Inferior parietal cortex (tissue), 1 donor: Measurements from ENCODE around the gene ABL2.
A peak's percentile ranks its signal among the peaks of the same experiment; 100 is the strongest.
"Not testable (repeated sequence)": the region's sequence is repeated elsewhere in the genome, so short reads cannot be mapped to it uniquely, and the experiment has no call there.

Experiments
- DNase-seq: peaks from one replicate; pipeline ENCODE4 v3.0.0-alpha.2; 2016; ENCODE audit errors: extremely low spot score

Gene ABL2

GRCh38 chr1:179135707-179136106 is 93.8 kb downstream of the ABL2 start:
- DNase-seq = not testable (repeated sequence)

DNA sequence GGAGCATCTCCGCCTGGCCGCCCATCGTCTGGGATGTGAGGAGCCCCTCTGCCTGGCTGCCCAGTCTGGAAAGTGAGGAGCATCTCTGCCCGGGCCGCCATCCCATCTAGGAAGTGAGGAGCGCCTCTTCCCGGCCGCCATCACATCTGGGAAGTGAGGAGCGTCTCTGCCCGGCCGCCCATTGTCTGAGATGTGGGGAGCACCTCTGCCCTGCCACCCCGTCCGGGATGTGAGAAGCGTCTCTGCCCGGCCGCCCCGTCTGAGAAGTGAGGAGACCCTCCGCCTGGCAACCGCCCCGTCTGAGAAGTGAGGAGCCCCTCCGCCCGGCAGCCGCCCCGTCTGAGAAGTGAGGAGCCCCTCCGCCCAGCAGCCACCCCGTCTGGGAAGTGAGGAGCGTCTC is 94.3 kb downstream of the ABL2 start:
- DNase-seq = not testable (repeated sequence)

DNA sequence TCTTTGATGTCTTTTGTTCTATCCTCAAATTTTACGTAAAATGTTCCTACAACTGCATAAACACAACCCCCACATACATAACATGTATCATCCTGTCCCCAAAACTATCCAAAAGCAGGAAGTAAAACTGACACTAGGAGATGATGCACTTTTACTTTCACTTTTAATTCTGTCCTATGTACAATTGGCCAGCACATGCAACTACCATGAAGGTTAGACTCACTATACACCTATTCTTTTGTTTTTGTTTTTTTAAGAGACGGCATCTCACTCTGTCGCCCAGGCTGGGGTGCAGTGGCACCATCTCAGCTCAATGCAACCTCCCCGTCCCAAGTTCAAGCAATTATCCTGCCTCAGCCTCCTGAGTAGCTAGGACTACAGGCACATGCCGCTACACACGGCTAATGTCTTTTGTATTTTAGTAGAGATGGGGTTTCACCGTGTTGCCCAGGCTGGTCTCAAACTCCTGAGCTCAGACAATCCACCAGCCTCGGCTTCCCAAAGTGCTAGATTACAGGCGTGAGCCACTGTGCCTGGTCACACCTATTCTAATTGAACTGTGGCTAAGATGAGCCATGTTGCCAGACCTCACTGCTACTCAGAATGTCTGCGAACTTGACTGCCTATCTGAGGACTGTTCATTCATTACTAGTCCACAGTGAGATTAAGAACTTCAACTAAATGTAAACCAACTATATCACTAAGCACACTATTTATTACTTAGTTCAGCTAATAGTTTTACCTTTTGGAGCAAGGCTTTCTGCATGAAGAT is 99.6 kb downstream of the ABL2 start:
- no peak for DNase-seq

DNA sequence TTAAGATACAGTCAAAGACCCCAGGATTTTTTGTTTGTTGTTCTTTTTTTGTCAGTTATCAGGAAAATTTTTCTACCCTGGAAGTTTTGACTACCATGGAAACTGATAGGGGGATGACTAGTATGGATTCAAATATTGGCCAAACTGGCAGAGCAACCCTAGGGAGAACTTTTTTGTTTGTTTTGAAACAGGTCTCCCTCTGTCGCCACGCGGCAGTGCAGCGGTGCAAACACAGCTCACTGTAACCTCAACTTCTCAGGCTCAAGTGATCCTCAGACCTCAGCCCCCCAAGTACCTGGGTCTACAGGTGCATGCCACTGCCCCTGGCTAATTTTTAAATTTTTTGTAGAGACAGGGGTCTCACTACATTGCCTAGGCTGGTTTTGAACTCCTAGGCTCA is 101.0 kb downstream of the ABL2 start:
- no peak for DNase-seq

DNA sequence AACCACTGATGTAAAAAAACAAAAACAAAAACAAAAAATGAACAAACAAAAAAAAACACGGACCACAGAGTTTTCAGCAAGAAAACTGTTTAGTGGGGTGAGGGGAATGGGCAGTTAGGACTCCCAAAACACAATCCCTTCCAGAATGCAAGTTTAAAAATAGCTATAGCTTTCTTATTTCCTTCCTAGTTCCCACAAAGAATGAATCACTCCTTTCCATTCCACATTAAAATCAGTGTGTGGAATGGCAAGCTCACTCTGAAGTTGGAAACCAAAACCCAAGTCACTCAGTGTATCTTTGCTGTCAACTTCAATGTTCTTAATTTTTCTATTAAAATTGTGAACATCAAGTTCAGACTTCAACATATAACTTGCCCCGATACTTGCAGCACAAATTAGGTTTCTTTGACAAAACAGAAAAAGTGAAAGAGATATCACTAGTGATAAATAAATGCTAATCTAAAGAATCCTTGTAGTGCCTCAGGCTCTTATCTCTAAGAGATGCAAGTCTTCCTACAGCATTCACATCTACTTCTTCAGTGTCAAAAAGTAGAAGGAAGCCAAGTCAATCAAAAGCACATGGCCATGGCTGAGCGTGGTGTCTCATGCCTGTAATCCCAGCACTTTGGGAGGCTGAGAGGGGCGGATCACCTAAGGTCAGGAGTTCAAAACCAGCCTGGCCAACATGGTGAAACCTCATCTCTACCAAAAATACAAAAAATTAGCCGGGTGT is 102.1 kb downstream of the ABL2 start:
- DNase-seq = no peak

DNA sequence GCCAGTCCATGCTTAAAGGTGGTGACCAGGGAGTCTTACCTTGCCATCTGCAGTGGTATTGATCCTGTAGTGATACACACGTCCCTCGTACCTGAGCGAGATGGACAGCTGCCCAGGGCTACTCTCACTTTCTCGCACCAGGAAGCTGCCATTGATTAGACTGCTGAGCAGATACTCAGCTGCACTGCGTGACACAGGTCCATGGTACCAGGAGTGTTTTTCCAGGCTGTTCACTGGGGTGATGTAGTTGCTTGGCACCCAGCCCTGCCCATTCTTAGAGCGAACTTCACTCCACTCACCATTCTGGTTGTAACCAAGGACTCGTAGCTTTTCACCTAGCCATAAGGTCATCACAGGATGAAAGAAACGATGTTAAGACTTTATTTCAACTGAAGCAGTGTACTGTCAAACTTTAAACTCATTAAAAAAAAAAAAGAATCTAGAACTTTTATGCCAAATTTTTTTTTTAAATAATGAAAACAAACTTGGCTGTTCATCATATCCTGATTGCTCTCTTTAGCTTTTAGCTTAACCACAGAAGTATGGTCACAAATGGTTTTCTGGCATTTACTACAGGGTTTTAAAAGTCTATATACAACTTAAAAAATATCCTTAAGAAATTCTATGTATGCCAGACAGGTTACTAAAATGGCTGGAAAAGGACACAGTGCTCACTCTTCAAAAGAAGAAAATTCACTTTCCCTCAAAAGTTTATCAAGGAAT is 103.0 kb downstream of the ABL2 start:
- DNase-seq = no peak

- DNase-seq = no peak
Measured at GRCh38 chr1:179124873-179125272, 104.6 kb downstream of the ABL2 start.

DNA sequence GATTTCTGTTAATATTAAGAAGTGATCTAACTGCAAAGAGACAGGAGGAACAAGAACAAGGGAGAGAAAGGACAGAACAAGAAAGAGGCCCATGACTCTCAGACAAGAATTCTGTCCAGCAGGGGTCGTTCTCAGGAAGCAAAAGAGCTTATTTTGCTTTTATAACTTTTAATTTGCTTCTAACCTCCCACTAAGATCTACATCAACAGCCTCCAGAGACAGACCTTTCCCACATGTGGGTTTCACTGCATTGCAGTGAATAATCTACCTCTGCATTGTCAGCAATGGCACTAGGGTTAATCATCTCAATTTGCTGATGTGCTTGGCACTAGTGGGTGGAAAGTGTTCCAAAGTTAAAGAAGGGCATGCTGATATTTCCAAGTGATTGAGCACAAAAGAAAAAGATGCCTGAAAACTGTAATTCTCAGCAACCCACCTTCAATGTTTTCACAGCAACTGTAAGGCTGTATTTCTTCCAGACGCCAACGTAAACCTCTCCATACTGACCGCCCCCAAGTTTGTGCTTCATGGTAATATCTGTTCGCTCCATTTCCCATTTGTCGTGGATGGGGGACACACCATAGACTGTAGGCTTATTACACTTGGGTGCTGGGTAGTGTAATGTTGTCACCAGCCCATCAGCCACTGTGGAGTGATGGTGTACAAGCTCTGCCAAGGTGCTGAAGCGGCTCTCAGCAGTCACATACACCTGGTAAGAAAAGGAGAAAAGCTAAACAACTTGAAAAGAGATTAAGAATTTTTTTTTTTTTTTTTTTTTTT is 108.1 kb downstream of the ABL2 start:
- DNase-seq = peak; percentile 75

GRCh38 chr1:179120736-179121135 is 108.7 kb downstream of the ABL2 start:
- DNase-seq = no peak

- no peak for DNase-seq
Measured at GRCh38 chr1:179119513-179119912, 110.0 kb downstream of the ABL2 start.

DNA sequence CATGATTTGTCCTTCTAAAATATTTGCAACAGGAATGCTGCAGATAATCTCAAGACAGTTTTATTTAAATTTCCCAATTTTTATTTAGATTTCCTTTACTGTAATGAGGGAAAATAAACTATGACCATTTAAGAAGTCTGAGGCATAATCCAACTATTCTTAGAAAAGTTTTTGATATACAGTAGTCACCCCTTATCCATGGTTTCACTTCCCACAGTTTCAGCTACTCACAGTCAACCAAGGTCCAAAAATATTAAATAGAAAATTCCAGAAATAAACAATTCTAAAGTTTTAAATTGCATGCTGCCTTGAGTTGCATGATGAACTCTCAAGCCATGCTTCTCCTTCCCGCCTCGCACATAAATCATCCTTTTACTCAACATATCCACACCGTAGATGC is 114.3 kb downstream of the ABL2 start:
- DNase-seq = no peak

GRCh38 chr1:179108644-179109043 is 120.8 kb downstream of the ABL2 start:
- no peak for DNase-seq

DNA sequence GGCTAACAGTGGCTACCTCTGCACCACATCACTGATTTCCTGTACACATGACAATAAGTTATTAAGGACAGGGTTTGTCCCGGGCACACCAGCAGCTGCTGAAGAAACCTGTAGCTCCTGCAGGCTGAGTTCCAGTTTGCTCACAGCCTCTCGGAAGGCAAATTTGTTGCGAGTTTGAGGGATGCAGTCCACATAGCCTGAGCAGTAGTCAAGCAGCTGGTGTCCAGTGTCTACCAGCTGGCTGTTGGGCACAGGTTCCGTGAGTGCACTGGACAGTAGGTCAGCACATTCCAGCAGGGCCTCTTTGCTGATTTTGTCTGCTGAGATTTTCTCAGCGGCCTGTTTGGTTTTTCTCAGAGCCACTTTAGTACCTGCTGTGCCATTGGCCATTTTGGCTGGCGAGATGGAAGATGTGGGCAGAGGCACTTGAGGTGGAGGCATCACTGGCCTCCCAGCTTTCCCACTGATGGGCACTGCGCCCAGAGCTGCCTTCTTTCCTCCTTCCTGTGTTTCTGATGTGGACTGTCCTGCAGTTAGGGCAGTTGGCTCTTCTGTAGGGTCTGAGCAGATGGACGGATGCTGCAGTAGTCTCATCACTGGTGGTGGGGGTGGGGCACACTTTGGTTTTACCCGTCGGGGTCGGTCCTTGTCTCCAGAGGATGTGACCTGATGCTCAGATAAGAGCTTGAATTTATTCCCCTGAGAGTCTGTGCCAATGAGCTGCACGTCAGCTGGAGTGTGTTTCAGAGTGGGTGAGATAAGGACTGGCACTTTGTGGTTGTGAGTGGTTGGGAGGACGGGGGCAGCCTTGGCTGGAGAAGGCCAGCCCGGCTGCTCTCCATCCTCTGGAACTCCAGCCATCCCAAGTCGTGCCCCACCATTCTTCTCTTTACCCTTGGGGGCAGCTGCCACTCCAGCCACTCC is 121.5 kb downstream of the ABL2 start:
- DNase-seq = no peak

- DNase-seq = no peak
Measured at GRCh38 chr1:179105393-179105792, 124.1 kb downstream of the ABL2 start.

DNA sequence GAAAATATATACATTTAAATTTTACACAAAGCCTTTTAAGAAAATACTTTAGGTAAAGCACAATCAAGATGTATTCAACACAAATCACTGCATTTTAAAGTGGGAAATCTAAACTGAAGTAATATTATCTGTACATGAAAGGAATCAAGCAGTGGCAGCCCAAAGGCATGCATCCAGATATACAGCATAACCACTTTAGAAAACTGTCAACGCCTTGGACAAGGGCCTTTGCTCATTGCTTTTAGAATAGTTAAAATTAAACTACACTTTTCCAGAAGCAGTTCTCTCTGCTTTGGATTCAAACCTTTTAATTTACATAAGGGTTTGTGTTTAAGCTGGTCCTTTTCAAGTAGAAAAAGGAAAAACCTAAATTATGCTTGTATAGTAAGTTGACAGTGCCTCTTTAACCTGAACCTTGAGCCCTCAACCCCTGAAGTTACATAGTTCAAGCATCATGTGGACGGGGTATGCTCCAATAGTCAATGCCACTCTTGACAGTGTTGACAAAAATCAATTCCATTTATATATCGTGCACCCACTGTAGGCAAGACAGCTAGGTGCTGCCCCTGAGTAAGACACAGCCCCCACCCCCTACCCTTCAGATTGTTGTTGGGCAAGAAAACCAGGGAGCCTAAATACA is 124.7 kb downstream of the ABL2 start:
- no peak for DNase-seq

GRCh38 chr1:179103999-179104398 is 125.5 kb downstream of the ABL2 start:
- no peak for DNase-seq

DNA sequence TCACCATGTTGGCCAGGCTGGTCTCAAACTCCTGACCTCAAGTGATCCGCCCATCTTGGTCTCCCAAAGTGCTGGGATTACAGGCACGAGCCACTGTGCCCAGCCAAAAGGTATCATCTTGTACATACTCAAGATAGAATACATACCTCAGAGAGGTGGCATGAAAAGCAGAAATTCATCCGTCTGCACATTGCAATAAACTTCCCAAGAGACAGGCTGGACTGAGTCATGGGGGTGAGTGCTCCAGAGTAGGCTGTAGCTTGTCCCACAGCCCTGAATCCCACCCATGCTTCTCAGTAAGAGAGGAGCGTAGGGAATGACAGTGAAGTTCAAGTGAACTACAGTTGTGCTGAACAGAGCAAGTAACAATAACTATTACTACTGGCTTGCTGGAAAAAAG is 127.9 kb downstream of the ABL2 start:
- no peak for DNase-seq

DNA sequence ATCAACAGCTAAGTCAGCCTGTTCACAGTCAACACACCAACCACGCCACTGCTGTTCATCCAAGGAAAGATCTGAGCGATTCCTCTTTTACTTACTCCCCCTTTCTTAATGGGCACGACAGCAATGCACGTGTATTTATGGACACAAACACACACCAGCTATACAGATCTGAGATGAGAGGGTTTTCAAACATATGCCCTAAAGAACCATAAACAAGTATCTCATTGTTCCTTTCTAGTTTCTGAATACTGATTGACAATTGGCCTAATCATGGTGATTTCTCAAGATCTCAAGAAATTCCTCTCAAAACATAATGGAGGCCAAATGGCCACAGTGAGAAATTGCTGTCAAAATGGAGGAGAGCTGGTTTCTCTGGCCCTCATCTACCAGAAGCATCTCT is 129.6 kb downstream of the ABL2 start:
- DNase-seq = no peak

DNA sequence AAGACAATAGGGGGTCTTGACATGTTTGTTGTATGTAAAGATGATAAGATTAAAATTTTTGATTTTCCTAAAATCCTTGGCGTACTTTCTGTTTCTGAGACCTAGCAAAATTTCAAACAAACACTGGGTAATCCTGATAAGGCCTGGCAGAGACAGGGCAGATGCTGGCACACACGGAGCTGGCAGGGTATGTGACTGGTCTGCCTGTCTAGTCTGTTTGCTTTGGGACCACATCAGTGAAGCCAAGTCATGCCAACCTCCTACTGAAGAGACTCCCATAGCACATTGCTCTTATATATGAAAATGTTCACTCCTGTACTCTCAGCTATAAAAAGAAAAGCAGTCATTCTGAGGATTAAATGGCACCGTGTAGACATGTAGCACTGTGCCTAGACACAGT is 133.6 kb downstream of the ABL2 start:
- no peak for DNase-seq

DNA sequence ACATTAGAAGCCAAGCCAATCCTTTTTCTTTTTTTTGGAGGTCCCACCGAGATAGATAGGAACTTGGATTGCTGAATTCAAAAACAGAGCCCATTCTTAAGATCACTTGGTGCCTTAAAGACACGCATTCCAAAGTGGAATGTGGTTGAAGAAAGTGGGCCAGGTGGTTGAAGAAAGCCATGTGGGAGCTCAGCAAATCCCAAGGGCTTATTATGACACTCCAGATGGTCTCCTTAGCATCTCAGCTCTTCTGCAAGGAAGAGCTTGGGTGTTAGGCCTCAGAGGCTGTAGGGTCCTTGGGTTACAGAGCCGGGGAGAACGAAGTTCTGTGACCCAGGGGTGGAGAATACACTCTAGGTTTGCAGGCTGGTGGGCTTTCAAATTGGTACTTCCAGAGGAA is 134.1 kb downstream of the ABL2 start:
- no peak for DNase-seq
